GM12878 (cell line): ENCODE measurements around the gene GGA2. TPM values are rescaled to one million over a fixed set of nuclear protein-coding genes. Genes with fewer than 3 reads are reported as not detected.

ENCODE experiments used
- ATAC-seq: fragments of 200-7000 bp; cut with Tn5 transposase; 3 replicates; pipeline ENCODE4 v1.9.1; 2020; ENCODE audit warnings: mild to moderate bottlenecking, moderate library complexity
- BruUV-seq: library from RNA; stranded (reverse); fragments of 400-500 nt; replicated peaks from 2 replicates; lab custom pipeline; 2021; lab: Mats Ljungman, UMichigan
- CTCF ChIA-PET: fragments of 300-600 bp; sonication (Branson Sonifier 250); formaldehyde crosslinking; extraction: SDS; loops from one replicate; lab custom pipeline; 2021; ENCODE audit warnings: inconsistent platforms; lab: Yijun Ruan, JAX
- POLR2A ChIA-PET: fragments of 350-600 bp; formaldehyde crosslinking; extraction: SDS; loops from one replicate; lab custom pipeline; 2021; ENCODE audit warnings: inconsistent platforms; lab: Charles Lee
- RAD21 ChIA-PET: fragments of 300-600 bp; sonication (Branson Sonifier 250); formaldehyde crosslinking; loops from one replicate; lab custom pipeline; 2023; ENCODE audit warnings: antibody characterized with exemption; ENCODE audit not compliant: unreplicated experiment; lab: Charles Lee
- SMC1A ChIA-PET: fragments of 300-600 bp; sonication (Branson Sonifier 250); formaldehyde crosslinking; loops from one replicate; lab custom pipeline; 2023; ENCODE audit not compliant: unreplicated experiment, uncharacterized antibody; lab: Charles Lee
- DNase-seq: peaks from one replicate; pipeline ENCODE4 v3.0.0-alpha.2; 2011; ENCODE audit warnings: low read depth, low spot score
- FAIRE-seq: peaks from 3 replicates; lab custom pipeline; 2011; peaks lifted over from hg19 to GRCh38; lab: Jason Lieb, UNC
- H2AFZ ChIP-seq: 2 replicates; pipeline ENCODE4 v1.6.0; 2011; ENCODE audit warnings: low read depth, low read length, control low read depth; ENCODE audit not compliant: control insufficient read depth
- H3K27ac ChIP-seq: 2 replicates; pipeline ENCODE4 v1.5.1; 2011; ENCODE audit warnings: control low read depth; ENCODE audit not compliant: control insufficient read depth, insufficient read depth
- H3K27me3 ChIP-seq, 2 experiments: replicated peaks in 1 of 2; 2 replicates each; pipeline versions ENCODE4 v1.6.0 to v1.6.1; 2011; ENCODE audit warnings: low read length in 1 of 2; ENCODE audit not compliant: control insufficient read depth in 2 of 2, insufficient read depth in 2 of 2
- H3K36me3 ChIP-seq, 2 experiments: 2 replicates each; pipeline ENCODE4 v1.5.1; 2011; ENCODE audit warnings: low read length in 1 of 2; ENCODE audit not compliant: control insufficient read depth in 2 of 2, insufficient read depth in 2 of 2
- H3K4me1 ChIP-seq: 2 replicates; pipeline ENCODE4 v1.6.1; 2011; ENCODE audit warnings: mild to moderate bottlenecking, low read length, moderate library complexity, mixed read lengths; ENCODE audit not compliant: control insufficient read depth, insufficient read depth
- H3K4me2 ChIP-seq: 2 replicates; pipeline ENCODE4 v1.6.0; 2011; ENCODE audit warnings: control low read depth; ENCODE audit not compliant: control insufficient read depth, insufficient read depth
- H3K4me3 ChIP-seq: fragments of 200-600 bp; sonication (generic); 2 replicates; pipeline ENCODE4 v1.5.1; 2016
- H3K79me2 ChIP-seq: 2 replicates; pipeline ENCODE4 v1.6.0; 2011; ENCODE audit warnings: low read length; ENCODE audit not compliant: control insufficient read depth, insufficient read depth
- H3K9ac ChIP-seq: 2 replicates; pipeline ENCODE4 v1.8.0; 2011; ENCODE audit warnings: low read length, control low read depth, mixed read lengths; ENCODE audit not compliant: control insufficient read depth, insufficient read depth
- H3K9me3 ChIP-seq: replicated peaks from 3 replicates; pipeline ENCODE4 v1.5.1; 2011; ENCODE audit warnings: mild to moderate bottlenecking, low read length; ENCODE audit not compliant: control insufficient read depth, insufficient read depth
- H4K20me1 ChIP-seq: 2 replicates; pipeline ENCODE4 v1.6.0; 2011; ENCODE audit not compliant: control insufficient read depth, insufficient read depth
- BMI1 ChIP-seq: fragments of 450-650 bp; IDR thresholded peaks from 2 replicates; pipeline ENCODE4 v1.6.1; 2016; ENCODE audit warnings: mild to moderate bottlenecking, moderate library complexity, borderline replicate concordance
- CHD4 ChIP-seq: fragments of 200-600 bp; sonication (generic); IDR thresholded peaks from 2 replicates; pipeline ENCODE4 v1.6.1; 2016; ENCODE audit warnings: mild to moderate bottlenecking
- DPF2 ChIP-seq: fragments of 450-650 bp; IDR thresholded peaks from 2 replicates; pipeline ENCODE4 v1.6.1; 2017; ENCODE audit warnings: mild to moderate bottlenecking
- EP300 ChIP-seq, 2 experiments: fragments of 150-350 bp in 1 of 2; IDR thresholded peaks; 2 replicates each; pipeline ENCODE4 v1.6.1; 2011 to 2012; ENCODE audit warnings: low read depth in 2 of 2, low read length in 2 of 2, borderline replicate concordance in 1 of 2, improper control_type of control experiment in 1 of 2, inconsistent platforms in 1 of 2; ENCODE audit not compliant: control insufficient read depth in 1 of 2
- GATAD2B ChIP-seq: fragments of 450-650 bp; conservative IDR thresholded peaks from 2 replicates; pipeline ENCODE4 v1.6.1; 2017; ENCODE audit warnings: low read depth, mild to moderate bottlenecking, moderate library complexity
- KDM1A ChIP-seq: fragments of 200-600 bp; sonication (generic); IDR thresholded peaks from 2 replicates; pipeline ENCODE4 v1.6.1; 2016; ENCODE audit warnings: borderline replicate concordance
- LARP7 ChIP-seq: fragments of 450-650 bp; IDR thresholded peaks from 2 replicates; pipeline ENCODE4 v1.6.1; 2017; ENCODE audit warnings: mild to moderate bottlenecking
- MEF2B ChIP-seq: fragments of 450-650 bp; IDR thresholded peaks from 2 replicates; pipeline ENCODE4 v1.6.1; 2018; ENCODE audit warnings: mild to moderate bottlenecking, moderate library complexity; ENCODE audit not compliant: partially characterized antibody, poor library complexity, severe bottlenecking
- MTA2 ChIP-seq: fragments of 450-650 bp; IDR thresholded peaks from 2 replicates; pipeline ENCODE4 v1.6.1; 2016; ENCODE audit warnings: low read depth, mild to moderate bottlenecking, moderate library complexity
- NKRF ChIP-seq: fragments of 450-650 bp; conservative IDR thresholded peaks from 2 replicates; pipeline ENCODE4 v1.6.1; 2017; ENCODE audit warnings: mild to moderate bottlenecking, moderate library complexity
- NR2C1 ChIP-seq: fragments of 450-650 bp; IDR thresholded peaks from 2 replicates; pipeline ENCODE4 v1.6.1; 2017; ENCODE audit warnings: antibody characterized with exemption, mild to moderate bottlenecking, moderate library complexity
- POLR2A ChIP-seq: IDR thresholded peaks from 2 replicates; pipeline ENCODE4 v1.6.1; 2011; ENCODE audit warnings: low read depth, mild to moderate bottlenecking, low read length
- RCOR1 ChIP-seq: conservative IDR thresholded peaks from 2 replicates; pipeline ENCODE4 v1.6.1; 2012; ENCODE audit warnings: low read depth, low read length, improper control_type of control experiment
- SMARCA5 ChIP-seq: fragments of 450-650 bp; IDR thresholded peaks from 2 replicates; pipeline ENCODE4 v1.6.1; 2017; ENCODE audit warnings: mild to moderate bottlenecking
- ZNF217 ChIP-seq: fragments of 450-650 bp; IDR thresholded peaks from 2 replicates; pipeline ENCODE4 v1.6.1; 2017; ENCODE audit warnings: antibody characterized with exemption, mild to moderate bottlenecking
- ZNF24 ChIP-seq: fragments of 450-650 bp; IDR thresholded peaks from 2 replicates; pipeline ENCODE4 v1.6.1; 2017; ENCODE audit warnings: antibody characterized with exemption, mild to moderate bottlenecking
- ZNF687 ChIP-seq: fragments of 450-650 bp; IDR thresholded peaks from 2 replicates; pipeline ENCODE4 v1.6.1; 2017; ENCODE audit warnings: mild to moderate bottlenecking, moderate library complexity
- WGBS: methylation state at CpG from one replicate; pipeline ENCODE4 v1.1.6; 2016; ENCODE audit warnings: low lambda C conversion rate; ENCODE audit not compliant: insufficient replicate concordance, insufficient coverage; ENCODE audit errors: missing lambda C conversion rate; 5-methylcytosine and 5-hydroxymethylcytosine counted together
- in situ Hi-C: fragments of 300-500 bp; cut with MboI; formaldehyde crosslinking; loops from 9 replicates; pipeline ENCODE4 v1.14.3; 2018; ENCODE audit warnings: mixed read lengths
- intact Hi-C: fragments of 100-400 bp; cut with micrococcal nuclease; formaldehyde crosslinking; loops from one replicate; pipeline ENCODE4 v1.14.2; 2022; ENCODE audit not compliant: unreplicated experiment
- polyA plus RNA-seq, 11 experiments: library from polyadenylated mRNA; depleted of rRNA in 4 of 11; unstranded in 6 of 11; stranded (reverse) in 5 of 11; fragments of >200 nt; fragmentation: Nextera tagmentation in 4 of 11; fragmentation: Illumina TruSeq in 1 of 11; extraction: Ambion mirVana in 4 of 11; extraction: Trizol in 1 of 11; gene quantifications; 1 replicate in 1 of 11; 2 replicates in 10 of 11; pipeline versions ENCODE4 v1.2.1 to v1.2.3, GENCODE V29; 2011 to 2016; ENCODE audit warnings: inconsistent platforms in 2 of 11, missing spikeins in 2 of 11, low read depth in 1 of 11
- total RNA-seq, 4 experiments: library from RNA; depleted of rRNA in 3 of 4; stranded (reverse); fragments of >200 nt in 3 of 4; fragmentation: Illumina TruSeq in 1 of 4; extraction: Trizol in 1 of 4; gene quantifications; 2 replicates each; pipeline versions ENCODE4 v1.2.1 to v1.2.3, GENCODE V29; 2013 to 2021

The GGA2 gene
- total and polyA plus RNA-seq, 10 of the 15 experiments (the other 5 are each of a cell fraction or from before 2014, with no cell fraction given) = 14.1 to 153 (median 86.6) TPM

GRCh38 chr16:23557779-23558702, 47.7 kb upstream of the GGA2 start:
- Histone ChIP-seq H3K4me1 (no peaks in the 10 kb centered on the region; the same call in none of the 2 replicates), H4K20me1 (no peaks in the 10 kb centered on the region), H3K27me3 (no peaks in the 10 kb centered on the region), H3K79me2 (peaks cover 51% of the 10 kb centered on the region), H3K4me2 (peak overlapping the region; percentile 61), H3K27ac (peak overlapping the region; percentile 95)
- ATAC-seq = peak; percentile 20
- no TSS peak for BruUV-seq
- ChIA-PET SMC1A (interaction anchor here (0.9 to 2.6 kb wide), 7 partner anchors 11 to 112 kb away, joined by 3 to 9 read pairs (median 3); no protein-coding TSS in a partner anchor), CTCF (interaction anchor here (0.6 to 5.0 kb wide), 10 partner anchors 9 to 942 kb away, joined by 3 to 35 read pairs (median 6); partner anchors contain the start of genes GGA2, NDUFAB1 and SCNN1G)
- in situ Hi-C loops (no loop called here), intact Hi-C loops (loop anchor here (1.0 to 10.0 kb wide), 5 partner anchors 38 to 169 kb away; partner anchors contain the start of genes DCTN5, NDUFAB1 and PALB2)
- peak; percentile 80 for TF ChIP-seq NKRF
- peak; percentile 89 for TF ChIP-seq GATAD2B
- no peak for TF ChIP-seq EP300 (IDR thresholded peaks at IDR 0.05; ENCODE audit: borderline replicate concordance in 1 of 2, control insufficient read depth in 1 of 2, low read depth in 2 of 2, low read length in 2 of 2)
- TF ChIP-seq RCOR1 = no peak
- peak; percentile 37 for TF ChIP-seq MEF2B
- TF ChIP-seq SMARCA5 = peak; percentile 45; the same call in 1 of the 2 replicates
- TF ChIP-seq BMI1 = no peak
- TF ChIP-seq POLR2A = no peak
- TF ChIP-seq ZNF217 = no peak
- TF ChIP-seq LARP7 = peak; percentile 93
- no peak for TF ChIP-seq KDM1A
- TF ChIP-seq CHD4 = no peak
- TF ChIP-seq ZNF687 = peak; percentile 69
- peak; percentile 41; the same call in 1 of the 2 replicates for TF ChIP-seq NR2C1
- no peak for TF ChIP-seq MTA2
- TF ChIP-seq ZNF24 = 0 out of 2 replicates have a peak, but pooled peaks have one; percentile 25
- peak; percentile 72; the same call in 1 of the 2 replicates for TF ChIP-seq DPF2
- TF ChIP-seq, all 136 proteins: peak for 9
- Histone ChIP-seq H3K9ac (peak overlapping the region; percentile 84), H3K9me3 (no peaks in the 10 kb centered on the region), H2AFZ (peak overlapping the region; percentile 48), H3K36me3 (peaks cover 4 to 22% of the 10 kb centered on the region in 2 experiments), H3K4me3 (peak overlapping the region; percentile 92)
- 5% methylated on average over 40 of the region's 60 CpGs for WGBS
- DNase-seq (no peak), FAIRE-seq (no peak)
- POLR2A ChIA-PET = interaction anchor here (0.6 to 1.3 kb wide), 5 partner anchors 50 to 106 kb away, joined by 3 to 5 read pairs (median 4); no protein-coding TSS in a partner anchor
- RAD21 ChIA-PET = interaction anchor here (0.6 to 2.6 kb wide), 6 partner anchors 13 to 168 kb away, joined by 3 to 13 read pairs (median 3); partner anchors contain the start of genes COG7 and NDUFAB1
